Dendritic cell treated with granulocyte-macrophage colony-stimulating factor and Interleukin-4, amounts not matched to agents 40 ng/mL and 50 ng/mL, for 4 days (primary cell): Measurements from ENCODE around the gene CHFR.
"Not testable (repeated sequence)": the region's sequence is repeated elsewhere in the genome, so short reads cannot be mapped to it uniquely, and the experiment has no call there.

ENCODE experiments used
- H3K27ac Mint-ChIP-seq: one replicate; pipeline ENCODE4 v1.8.0; 2022; ENCODE audit warnings: mild to moderate bottlenecking, mixed read lengths
- H3K27me3 Mint-ChIP-seq: one replicate; pipeline ENCODE4 v1.8.0; 2022; ENCODE audit warnings: mild to moderate bottlenecking, mixed read lengths
- H3K36me3 Mint-ChIP-seq: one replicate; pipeline ENCODE4 v1.8.0; 2022; ENCODE audit warnings: low read depth, mixed read lengths
- H3K4me1 Mint-ChIP-seq: one replicate; pipeline ENCODE4 v1.8.0; 2022; ENCODE audit warnings: low read depth, mixed read lengths
- H3K4me3 Mint-ChIP-seq: one replicate; pipeline ENCODE4 v1.8.0; 2022; ENCODE audit warnings: mild to moderate bottlenecking, moderate library complexity, mixed read lengths
- H3K9me3 Mint-ChIP-seq: one replicate; pipeline ENCODE4 v1.8.0; 2022; ENCODE audit warnings: mixed read lengths
- intact Hi-C: fragments of 100-400 bp; cut with micrococcal nuclease; formaldehyde crosslinking; loops from one replicate; pipeline ENCODE4 v1.15.0; 2022

CHFR gene

DNA sequence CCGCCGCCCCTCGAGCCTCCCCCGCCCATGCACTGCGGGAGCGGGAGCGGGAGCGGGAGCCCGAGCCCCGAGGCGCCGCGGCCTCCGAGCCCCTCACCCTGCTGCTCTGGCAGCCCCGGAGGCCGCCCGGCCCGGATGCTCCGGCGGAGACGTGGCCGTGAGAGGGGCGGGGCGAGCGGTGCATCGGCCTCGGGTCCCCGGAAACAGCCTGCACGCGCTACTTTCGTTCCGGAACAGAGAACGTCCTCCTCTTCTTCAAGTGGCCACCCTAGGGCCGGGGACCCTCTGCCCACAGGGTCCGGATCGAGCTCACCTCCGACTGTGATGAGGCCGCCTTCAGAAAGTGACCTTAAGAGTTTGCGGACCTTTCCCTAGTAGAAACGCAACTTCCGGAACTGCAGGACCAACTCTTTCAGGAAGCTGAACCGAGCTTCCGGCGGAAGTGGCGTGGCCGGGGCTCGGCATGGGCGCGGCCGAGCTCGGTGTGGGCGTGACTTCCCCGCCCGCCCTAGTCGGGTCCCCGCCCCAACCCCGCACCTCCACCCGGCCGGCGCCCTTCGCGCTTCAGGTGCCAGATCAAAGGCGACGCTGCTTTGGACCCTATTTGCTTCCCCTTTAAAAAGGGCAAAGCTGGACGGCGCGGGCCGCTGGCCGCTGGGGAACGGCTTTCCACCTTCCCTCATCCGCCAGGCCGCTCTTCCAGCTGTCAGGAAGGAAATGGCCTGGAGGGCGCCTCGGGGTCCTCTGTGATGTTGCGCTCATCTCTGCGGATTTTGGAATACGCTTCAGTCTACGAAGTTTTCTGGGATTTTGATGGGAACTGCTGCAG lies 58.5 kb downstream of the CHFR start, which contains the start of gene GOLGA3:
Gene GOLGA3, minus strand, starts transcription at position 164 of the 829 bp plus-strand sequence. CDS start 6,741 bp downstream, outside the sequence.
- peaks cover 77% of the 10 kb centered on the region for H3K36me3 Mint-ChIP-seq
- H3K4me3 Mint-ChIP-seq, result peak within 1 kb of the TSS; percentile 95
- H3K9me3 Mint-ChIP-seq, result no peaks in the 10 kb centered on the region
- H3K27ac Mint-ChIP-seq, result peak within 1 kb of the TSS; percentile 99
- H3K4me1 Mint-ChIP-seq, result peaks cover 43% of the 10 kb centered on the region
- no peaks in the 10 kb centered on the region for H3K27me3 Mint-ChIP-seq
- intact Hi-C loops, result loop anchor here (2.0 to 5.0 kb wide), 2 partner anchors 58 to 67 kb away; partner anchors contain the start of genes ANKLE2 and CHFR

DNA sequence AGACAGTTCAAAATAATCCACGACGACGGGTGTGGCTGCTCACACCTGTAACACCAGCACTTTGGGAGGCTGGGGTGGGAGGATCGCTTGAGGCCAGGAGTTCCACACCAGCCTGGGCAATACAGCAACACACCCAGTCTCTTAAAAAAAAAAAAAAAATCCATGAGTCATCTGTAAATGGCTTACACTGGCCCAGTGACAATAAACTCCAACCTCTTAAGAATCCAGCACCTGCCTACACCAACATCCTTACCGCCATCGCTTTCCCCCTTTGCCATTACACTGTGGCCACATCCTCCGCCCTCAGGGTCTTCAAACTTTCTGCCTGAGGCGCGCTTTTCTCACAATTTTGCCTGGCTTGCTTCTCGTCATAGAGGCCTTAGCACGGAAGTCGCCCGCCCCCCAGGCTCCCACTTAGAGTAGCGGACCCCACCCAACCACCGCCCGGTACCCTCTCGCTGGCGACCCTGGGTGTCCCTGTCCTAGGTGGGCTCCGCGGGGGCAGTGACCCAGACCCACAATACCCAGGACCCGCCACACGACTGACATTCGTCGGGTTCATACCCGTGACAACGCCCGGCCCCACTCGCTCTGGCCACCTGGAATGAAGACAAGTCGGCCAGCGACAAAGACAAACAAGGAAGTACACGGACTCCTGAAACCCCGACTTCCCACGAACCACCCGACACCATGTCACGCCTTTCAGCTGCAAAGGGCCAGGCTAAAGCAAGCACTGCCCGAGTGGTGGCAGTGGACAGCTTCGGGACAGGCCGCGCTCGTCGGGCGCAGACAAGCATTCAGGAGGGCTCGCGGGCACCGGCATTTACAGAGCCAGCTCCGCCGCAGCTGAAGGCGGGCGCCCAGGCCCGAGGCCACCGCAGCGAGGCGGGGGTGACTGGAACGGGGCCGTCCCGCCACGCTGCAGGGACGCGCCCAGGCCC lies 59.4 kb downstream of the CHFR start:
- Mint-ChIP-seq H3K9me3 (no peaks in the 10 kb centered on the region), H3K27me3 (no peaks in the 10 kb centered on the region), H3K36me3 (peaks cover 77% of the 10 kb centered on the region), H3K4me1 (peaks cover 45% of the 10 kb centered on the region), H3K4me3 (peak overlapping the region; percentile 92), H3K27ac (peak overlapping the region; percentile 99)
- intact Hi-C loops, result loop anchor here (2.0 to 5.0 kb wide), 2 partner anchors 59 to 66 kb away; partner anchors contain the start of genes ANKLE2 and CHFR

DNA sequence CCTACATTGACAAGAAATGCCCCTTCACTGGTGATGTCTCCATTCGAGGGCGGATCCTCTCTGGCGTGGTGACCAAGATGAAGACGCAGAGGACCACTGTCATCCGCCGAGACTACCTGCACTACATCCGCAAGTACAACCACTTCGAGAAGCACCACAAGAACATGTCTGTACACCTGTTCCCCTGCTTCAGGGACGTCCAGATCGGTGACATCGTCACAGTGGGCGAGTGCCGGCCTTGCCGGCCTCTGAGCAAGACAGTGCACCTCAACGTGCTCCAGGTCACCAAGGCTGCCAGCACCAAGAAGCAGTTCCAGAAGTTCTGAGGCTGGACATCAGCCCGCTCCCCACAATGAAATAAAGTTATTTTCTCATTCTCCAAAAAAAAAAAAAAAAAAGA lies 61.5 kb downstream of the CHFR start:
- intact Hi-C loops, result loop anchor here (5.0 kb wide), 1 partner anchor 64 kb away; the partner anchor contains the start of gene ANKLE2
- Mint-ChIP-seq H3K4me1 (peaks cover 45% of the 10 kb centered on the region), H3K36me3 (peaks cover 83% of the 10 kb centered on the region), H3K27me3 (no peaks in the 10 kb centered on the region), H3K9me3 (no peaks in the 10 kb centered on the region), H3K4me3 (no peak overlapping the region), H3K27ac (no peak overlapping the region)

DNA sequence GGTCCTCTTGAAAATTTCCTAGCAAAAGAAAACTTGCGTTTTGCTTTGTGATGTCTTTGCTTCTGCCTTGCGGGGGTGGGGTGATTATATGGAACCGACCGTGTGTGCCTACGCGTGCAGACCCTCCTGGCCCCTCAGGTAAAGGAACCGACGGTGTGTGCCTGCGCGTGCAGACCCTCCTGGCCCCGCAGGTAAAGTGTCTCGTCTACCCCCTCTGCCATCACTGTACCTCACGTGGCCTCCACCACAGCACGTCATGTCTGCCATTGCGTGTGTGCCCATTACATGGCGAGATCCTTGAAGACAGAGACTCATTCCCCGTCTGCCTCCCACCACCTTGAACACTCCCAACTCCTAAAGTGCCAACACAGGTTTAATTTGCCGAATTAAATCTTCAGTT lies 62.3 kb downstream of the CHFR start:
- no peak overlapping the region for H3K4me3 Mint-ChIP-seq
- H3K9me3 Mint-ChIP-seq, result no peaks in the 10 kb centered on the region
- peaks cover 45% of the 10 kb centered on the region for H3K4me1 Mint-ChIP-seq
- H3K27ac Mint-ChIP-seq, result no peak overlapping the region
- intact Hi-C loops, result loop anchor here (5.0 kb wide), 1 partner anchor 63 kb away; the partner anchor contains the start of gene ANKLE2
- no peaks in the 10 kb centered on the region for H3K27me3 Mint-ChIP-seq
- peaks cover 91% of the 10 kb centered on the region for H3K36me3 Mint-ChIP-seq

- Mint-ChIP-seq H3K4me1 (peaks cover 39% of the 10 kb centered on the region), H3K27me3 (no peaks in the 10 kb centered on the region), H3K4me3 (no peak overlapping the region), H3K36me3 (peaks cover 95% of the 10 kb centered on the region), H3K27ac (no peak overlapping the region), H3K9me3 (no peaks in the 10 kb centered on the region)
- intact Hi-C loops, result no loop called here
Measured at GRCh38 chr12:132824053-132824452, 63.4 kb downstream of the CHFR start.

DNA sequence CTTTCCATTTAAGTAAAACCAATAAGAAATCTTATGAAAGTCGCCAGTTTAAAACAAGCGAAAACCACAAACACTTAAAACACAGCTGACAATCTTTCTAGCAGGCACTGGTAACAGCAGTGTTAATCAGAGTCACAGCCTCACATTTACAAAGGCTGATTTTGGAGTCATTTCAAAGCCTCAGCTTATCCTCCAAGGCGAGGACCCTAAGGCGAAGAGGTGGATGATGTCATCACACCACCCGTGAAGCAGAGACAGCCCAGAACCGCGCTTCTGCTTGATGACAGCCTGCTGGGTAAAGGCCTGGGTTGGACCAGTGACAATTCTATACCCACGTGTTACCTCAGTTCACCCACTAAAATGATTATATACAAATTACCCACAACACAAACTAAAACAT lies 68.8 kb downstream of the CHFR start:
- Mint-ChIP-seq H3K27me3 (no peaks in the 10 kb centered on the region), H3K4me1 (no peaks in the 10 kb centered on the region), H3K36me3 (peaks cover 92% of the 10 kb centered on the region), H3K4me3 (no peak overlapping the region), H3K9me3 (no peaks in the 10 kb centered on the region), H3K27ac (no peak overlapping the region)
- intact Hi-C loops, result no loop called here

DNA sequence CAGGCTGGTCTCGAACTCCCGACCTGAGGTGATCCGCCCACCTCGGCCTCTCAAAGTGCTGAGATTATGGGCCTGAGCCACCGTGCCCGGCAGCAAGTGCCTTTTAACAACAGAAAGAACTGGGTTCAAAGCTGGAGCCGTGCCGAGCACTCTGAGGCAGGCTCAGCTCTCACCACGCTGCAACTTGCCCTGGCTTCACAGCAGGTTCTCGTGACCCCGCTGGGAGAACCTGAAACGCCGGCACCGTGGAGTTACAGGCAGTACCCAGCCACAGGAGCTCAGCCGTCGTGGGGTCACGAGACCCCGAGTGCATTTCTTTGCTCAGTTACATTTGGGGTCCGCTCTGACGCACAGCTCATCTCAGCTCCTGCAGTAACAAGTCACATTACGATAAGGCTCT lies 73.2 kb downstream of the CHFR start:
- intact Hi-C loops, result no loop called here

GRCh38 chr12:132813443-132813842 lies 74.0 kb downstream of the CHFR start:
- H3K9me3 Mint-ChIP-seq, result peaks cover 10% of the 10 kb centered on the region
- intact Hi-C loops, result no loop called here
- peaks cover 90% of the 10 kb centered on the region for H3K36me3 Mint-ChIP-seq
- H3K27ac Mint-ChIP-seq, result no peak overlapping the region
- no peaks in the 10 kb centered on the region for H3K4me1 Mint-ChIP-seq
- H3K4me3 Mint-ChIP-seq, result no peak overlapping the region
- no peaks in the 10 kb centered on the region for H3K27me3 Mint-ChIP-seq

More for the DNA sequence above, 73.2 kb downstream of the CHFR start:
- peaks cover 10% of the 10 kb centered on the region for H3K9me3 Mint-ChIP-seq
- H3K4me3 Mint-ChIP-seq, result no peak overlapping the region
- no peaks in the 10 kb centered on the region for H3K4me1 Mint-ChIP-seq
- peaks cover 91% of the 10 kb centered on the region for H3K36me3 Mint-ChIP-seq
- no peak overlapping the region for H3K27ac Mint-ChIP-seq
- no peaks in the 10 kb centered on the region for H3K27me3 Mint-ChIP-seq

DNA sequence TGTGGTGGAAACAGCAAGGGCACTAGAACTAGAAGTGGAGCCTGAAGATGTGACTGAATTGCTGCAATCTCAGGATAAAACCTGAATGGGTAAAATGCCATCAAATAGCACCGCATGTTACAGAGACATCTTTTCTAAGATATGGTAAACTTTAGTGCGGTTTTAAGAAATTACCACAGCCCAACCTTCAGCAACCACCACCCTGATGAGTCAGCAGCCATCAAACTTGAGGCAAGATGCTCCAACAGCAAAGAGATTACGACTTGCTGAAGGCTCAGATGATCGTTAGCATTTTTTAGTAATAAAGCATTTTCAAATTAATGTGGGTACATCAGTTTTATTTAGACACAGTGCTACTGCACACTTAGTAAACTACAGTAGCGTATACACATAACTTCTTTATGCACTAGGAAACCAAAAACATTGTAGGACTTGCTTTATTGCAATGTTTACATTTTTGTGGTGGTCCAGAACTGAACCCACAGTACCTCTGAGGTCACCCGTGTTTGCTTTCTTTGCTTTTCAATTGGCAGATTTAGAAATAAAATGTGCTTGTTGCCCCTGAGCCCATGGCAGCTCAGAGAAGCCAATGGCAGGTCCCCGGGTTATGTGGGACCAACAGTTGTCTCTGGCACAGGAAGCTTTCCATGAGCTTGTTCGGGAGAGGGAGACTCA lies 74.6 kb downstream of the CHFR start:
- H3K4me3 Mint-ChIP-seq, result no peak overlapping the region
- H3K36me3 Mint-ChIP-seq, result peaks cover 90% of the 10 kb centered on the region
- H3K27me3 Mint-ChIP-seq, result no peaks in the 10 kb centered on the region
- H3K9me3 Mint-ChIP-seq, result peaks cover 10% of the 10 kb centered on the region
- no peak overlapping the region for H3K27ac Mint-ChIP-seq
- intact Hi-C loops, result no loop called here
- no peaks in the 10 kb centered on the region for H3K4me1 Mint-ChIP-seq

DNA sequence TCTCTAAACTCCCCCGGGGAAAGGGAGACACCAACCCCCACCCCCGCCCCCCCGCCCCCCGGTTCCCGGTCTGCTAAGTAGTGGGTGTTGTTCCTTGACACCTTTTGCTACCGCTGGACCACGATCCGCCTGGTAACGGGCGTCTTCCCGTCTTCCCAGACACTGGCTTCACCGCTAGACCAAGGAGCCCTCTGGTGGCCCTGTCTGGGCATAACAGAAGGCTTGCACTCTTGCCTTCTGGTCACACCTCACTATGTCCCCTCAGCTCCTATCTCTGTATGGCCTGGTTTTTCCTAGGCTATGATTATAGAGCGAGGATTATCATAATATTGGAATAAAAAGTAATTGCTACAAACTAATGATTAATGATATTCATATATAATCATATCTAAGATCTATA lies 78.0 kb downstream of the CHFR start:
- H3K4me1 Mint-ChIP-seq, intact Hi-C loops, H3K27ac Mint-ChIP-seq, H3K27me3 Mint-ChIP-seq, H3K4me3 Mint-ChIP-seq: not testable (repeated sequence)
- peaks cover 93% of the 10 kb centered on the region for H3K36me3 Mint-ChIP-seq
- H3K9me3 Mint-ChIP-seq, result peaks cover 10% of the 10 kb centered on the region

DNA sequence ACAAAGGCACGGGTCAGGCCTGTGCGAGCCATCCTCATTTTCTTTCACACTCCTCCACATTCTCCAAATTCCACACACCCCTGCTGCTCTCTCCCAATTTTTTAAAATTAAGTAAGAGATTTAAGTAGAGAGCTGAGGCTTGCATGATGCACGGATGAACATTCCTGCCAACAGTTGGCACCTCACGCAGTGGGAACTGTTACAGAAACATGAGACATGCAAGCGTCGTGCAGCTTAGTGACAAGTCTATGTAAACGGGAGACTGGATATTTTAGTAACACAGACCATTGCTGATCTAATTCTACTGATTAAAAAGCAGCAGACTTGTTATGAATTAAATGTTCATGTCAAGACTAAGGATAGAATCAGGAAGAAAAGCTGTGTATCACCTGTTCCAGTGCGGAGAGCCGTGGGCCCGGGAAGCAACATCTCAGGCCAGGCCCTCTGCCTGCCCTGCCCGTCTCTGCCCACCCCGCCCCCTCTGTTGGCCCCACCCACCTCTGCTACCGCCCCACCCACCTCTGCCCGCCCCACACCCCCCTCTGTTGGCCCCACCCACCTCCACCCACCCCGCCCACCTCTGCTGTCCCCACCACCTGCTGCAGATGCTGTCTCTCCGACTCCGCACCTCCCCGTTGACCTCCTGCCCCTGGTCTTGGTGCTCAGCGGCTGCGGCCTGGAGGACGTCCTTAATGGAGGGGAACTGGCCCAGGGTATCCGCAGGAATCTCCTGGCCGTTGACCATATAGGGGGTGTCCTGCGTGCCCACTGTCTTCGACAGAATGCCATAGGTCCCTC lies 79.9 kb downstream of the CHFR start:
- H3K27ac Mint-ChIP-seq, result no peak overlapping the region
- H3K36me3 Mint-ChIP-seq, result peaks cover 93% of the 10 kb centered on the region
- no peaks in the 10 kb centered on the region for H3K27me3 Mint-ChIP-seq
- no peak overlapping the region for H3K4me3 Mint-ChIP-seq
- H3K4me1 Mint-ChIP-seq, result no peaks in the 10 kb centered on the region
- H3K9me3 Mint-ChIP-seq, result peaks cover 10% of the 10 kb centered on the region
- intact Hi-C loops, result no loop called here

DNA sequence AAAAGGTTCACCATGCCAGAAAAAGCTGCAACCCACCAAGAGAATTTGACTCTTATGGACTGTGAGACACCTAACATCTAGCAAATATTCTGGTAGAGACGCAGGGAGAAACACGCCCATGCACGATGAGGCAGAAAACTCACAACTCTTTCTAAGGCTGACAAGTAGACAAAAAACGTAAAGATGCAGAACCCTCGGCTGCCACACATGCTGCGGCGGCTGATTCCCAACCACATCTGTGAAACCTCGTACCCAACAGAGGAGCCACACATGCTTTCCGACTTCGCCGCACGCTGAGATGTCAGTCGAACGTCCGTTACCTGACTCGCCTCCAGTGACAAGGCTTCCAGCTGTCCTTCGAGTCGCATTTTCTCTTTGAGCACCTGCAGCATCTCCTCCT lies 80.5 kb downstream of the CHFR start:
- H3K36me3 Mint-ChIP-seq, result peaks cover 93% of the 10 kb centered on the region
- no peak overlapping the region for H3K27ac Mint-ChIP-seq
- no peak overlapping the region for H3K4me3 Mint-ChIP-seq
- peaks cover 10% of the 10 kb centered on the region for H3K9me3 Mint-ChIP-seq
- intact Hi-C loops, result no loop called here
- H3K4me1 Mint-ChIP-seq, result no peaks in the 10 kb centered on the region
- H3K27me3 Mint-ChIP-seq, result no peaks in the 10 kb centered on the region

- Mint-ChIP-seq H3K36me3 (peaks cover 95% of the 10 kb centered on the region), H3K9me3 (no peaks in the 10 kb centered on the region), H3K4me1 (no peaks in the 10 kb centered on the region), H3K4me3 (no peak overlapping the region), H3K27me3 (no peaks in the 10 kb centered on the region), H3K27ac (no peak overlapping the region)
- intact Hi-C loops, result no loop called here
Measured at GRCh38 chr12:132804426-132804861, 83.0 kb downstream of the CHFR start.
